ENCODE results near the gene ATG4B.
A peak's percentile ranks its signal among the peaks of the same experiment; 100 is the strongest.

ATG4B gene

DNA sequence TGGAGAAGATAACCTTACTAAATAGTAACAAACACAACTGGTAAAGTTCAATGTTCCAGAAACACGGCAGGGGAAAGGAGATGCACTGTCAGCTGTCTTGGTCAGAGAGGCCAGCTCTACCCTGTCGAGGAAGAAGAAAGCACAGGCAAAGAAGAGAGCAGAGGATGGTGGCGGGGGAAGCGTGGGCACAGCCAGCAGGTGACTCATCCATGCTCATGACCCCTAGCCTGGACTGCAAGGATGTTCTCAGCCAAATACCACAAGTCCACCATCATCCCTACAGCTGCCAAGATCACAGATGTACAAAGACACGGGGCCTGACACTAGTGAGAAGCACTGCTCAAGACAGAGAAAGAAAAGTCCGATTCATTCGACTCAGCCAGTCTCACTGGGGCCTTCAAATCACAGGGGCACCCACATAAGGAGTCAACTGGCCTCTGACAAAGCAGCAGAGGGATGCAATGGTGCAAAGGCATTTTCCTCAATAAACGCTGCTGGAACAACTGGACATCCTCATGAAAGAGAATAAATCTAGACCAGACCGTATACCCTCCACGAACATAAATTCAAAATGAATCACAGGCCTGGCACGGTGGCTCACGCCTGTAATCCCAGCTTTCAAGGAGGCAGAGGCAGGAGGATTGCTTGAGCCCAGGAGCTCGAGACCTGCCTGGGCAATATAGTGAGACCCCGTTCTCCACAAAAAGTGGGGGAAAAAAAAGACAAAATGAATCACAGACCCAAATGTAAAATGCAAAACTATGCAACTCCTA is 43.5 kb downstream of the ATG4B start:
- no peak for DNase-seq (ENCODE audit: low read depth in 2 of 3, low spot score in 1 of 3)

DNA sequence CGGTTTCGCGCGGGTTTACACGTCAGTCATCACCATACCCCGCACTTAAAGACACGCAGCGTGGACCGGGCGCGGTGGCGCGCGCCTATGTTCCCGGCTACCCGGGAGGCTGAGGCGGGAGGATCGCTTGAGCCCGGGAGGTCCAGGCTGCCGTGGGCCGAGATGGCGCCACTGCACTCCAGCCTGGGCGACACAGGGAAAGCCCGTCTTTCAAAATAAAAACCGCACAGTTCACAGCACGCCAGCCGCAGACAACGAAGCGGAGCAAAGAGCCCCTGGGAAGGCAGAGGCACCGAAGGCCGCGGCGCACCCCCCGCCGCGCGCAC is 48.8 kb downstream of the ATG4B start:
- DNase-seq (ENCODE audit: low read depth in 2 of 3, low spot score in 1 of 3): no peak

DNA sequence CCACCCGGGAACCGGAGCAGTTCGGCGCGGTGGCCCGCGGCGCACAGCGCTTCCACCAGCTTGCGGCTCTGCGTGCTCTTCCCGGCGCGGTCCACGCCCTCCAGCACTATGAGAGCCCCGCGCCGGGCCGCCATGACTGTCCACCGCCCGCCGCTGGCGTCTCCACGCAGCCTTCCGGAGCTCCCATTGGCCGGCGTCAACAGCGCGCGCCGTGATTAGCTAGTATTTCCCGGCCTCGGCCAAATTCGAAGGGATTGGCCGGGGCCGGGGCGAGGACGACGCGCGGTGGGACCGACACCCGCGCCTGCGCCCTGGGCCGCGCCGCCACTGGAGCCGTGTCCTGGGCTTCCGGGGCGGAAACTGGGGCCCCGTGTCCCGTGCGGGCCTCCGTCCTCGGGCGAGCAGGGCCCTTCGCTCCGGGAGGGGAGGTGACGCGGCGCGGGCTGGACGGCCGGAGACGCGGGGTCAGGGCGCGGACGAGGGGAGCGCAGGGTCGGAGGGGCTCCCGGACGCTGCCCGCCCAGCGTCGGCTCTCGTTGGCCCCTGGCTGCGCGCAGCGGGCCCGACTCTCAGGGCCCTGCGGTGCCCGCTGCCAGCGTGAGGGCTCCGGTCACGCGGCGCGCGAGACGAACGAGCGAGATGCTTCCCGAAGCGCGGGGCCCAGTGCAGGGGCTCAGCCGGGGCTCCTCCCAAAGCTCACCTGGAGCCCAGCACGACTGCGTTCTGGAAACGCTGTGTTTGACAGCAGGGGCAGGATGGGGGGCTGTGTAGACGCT is 49.3 kb downstream of the ATG4B start, which contains the start of gene DTYMK:
Gene DTYMK, minus strand, starts transcription at position 166 of the 776 bp plus-strand sequence. Its CDS starts 32 bp downstream, at position 134.
- DNase-seq (ENCODE audit: low read depth in 2 of 3, low spot score in 1 of 3): peak; percentile 88 to 94 (median 91)

DNA sequence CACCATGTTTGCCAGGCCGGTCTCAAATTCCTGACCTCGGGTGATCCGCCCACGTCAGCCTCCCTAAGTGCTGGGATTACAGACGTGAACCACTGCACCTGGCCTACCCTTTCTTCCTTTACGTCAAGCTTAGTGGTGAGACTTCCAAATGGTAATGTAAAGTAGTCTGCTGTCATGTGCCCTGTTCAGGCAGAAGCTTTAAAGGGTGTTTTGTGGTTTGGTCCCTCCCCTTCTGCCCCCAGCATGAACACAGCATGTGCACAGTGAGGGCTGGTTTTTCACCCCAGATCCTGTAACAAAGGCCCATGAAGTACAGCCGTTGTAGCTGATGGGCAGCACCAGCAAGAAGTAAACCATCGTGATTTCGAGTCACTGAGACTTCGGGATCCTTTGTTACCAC is 51.8 kb downstream of the ATG4B start:
- no peak for DNase-seq (ENCODE audit: low read depth in 2 of 3, low spot score in 1 of 3)

DNA sequence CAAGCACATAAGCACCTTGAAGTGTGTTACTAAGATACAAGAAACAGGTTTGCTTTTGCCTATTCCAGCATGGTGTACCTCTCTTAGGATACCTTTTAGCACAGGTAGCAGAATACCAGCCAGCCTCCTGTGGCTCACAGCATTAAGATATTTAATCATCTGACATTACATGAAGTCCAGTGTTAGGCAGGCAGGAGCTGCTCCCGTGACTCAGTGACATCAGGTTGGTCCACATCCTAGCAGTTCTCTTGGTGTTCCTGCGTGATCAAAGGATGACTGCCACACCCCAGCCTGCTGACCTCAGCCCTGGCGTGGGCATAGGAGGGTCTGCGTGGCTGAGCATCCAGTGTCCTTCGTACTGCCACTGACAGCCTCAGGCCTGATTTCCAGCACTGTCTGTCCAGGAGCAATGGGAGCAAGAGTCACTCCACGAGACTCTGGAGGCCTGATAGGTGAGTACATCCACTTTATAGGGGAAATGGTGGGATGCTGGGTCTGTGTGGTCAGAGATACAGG is 52.8 kb downstream of the ATG4B start:
- DNase-seq (ENCODE audit: low read depth in 2 of 3, low spot score in 1 of 3): no peak

DNA sequence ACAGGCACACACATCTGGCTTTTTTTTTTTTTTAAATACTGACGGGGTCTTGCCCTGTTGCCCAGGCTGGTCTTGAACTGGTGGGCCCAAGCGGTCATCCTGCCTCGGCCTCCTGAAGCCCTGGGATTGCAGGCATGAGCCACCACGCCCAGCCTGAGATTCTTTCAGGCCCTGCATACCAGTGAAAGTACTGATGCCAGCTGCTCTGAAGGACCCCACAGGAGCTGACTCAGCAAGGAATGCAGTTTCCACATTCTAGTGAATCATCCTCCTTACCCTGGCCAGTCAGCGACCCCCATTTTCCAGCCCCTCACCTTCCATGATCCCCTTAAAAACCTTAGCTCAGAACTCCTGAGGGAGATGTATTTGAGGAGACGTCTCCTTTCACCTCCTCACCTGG is 55.0 kb downstream of the ATG4B start:
- DNase-seq (ENCODE audit: low read depth in 2 of 3, low spot score in 1 of 3): no peak

DNA sequence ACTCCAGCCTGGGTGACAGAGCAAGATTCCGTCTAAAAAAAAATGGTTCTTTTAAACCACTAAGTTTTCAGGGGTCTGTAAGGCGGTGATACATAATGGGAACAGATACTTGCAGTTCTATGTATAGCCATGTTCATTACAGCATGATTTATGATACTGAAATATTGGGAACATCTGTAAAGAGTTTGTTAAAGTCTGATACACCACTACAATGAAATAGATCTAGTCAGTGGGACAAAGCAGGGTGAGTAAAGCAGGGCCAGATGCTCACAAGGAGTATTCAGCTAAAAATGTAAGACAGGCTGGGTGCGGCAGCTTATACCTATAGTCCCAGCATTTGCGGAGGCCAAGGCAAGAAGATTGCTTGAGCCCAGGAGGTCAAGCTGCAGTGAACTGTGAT is 58.2 kb downstream of the ATG4B start:
- DNase-seq (ENCODE audit: low read depth in 2 of 3, low spot score in 1 of 3): no peak

DNA sequence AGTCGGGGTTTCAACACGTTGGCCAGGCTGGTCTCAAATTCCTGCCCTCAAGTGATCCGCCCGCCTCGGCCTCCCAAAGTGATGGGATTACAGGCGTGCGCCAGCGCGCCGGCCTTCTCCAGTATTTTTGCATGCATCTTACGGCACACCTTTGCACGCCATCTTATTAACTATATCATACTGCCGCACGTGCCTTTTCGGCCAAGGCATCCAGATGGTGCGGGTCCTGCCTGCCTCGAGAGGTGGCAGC is 63.6 kb downstream of the ATG4B start:
- DNase-seq (ENCODE audit: low read depth in 2 of 3, low spot score in 1 of 3): no peak

DNA sequence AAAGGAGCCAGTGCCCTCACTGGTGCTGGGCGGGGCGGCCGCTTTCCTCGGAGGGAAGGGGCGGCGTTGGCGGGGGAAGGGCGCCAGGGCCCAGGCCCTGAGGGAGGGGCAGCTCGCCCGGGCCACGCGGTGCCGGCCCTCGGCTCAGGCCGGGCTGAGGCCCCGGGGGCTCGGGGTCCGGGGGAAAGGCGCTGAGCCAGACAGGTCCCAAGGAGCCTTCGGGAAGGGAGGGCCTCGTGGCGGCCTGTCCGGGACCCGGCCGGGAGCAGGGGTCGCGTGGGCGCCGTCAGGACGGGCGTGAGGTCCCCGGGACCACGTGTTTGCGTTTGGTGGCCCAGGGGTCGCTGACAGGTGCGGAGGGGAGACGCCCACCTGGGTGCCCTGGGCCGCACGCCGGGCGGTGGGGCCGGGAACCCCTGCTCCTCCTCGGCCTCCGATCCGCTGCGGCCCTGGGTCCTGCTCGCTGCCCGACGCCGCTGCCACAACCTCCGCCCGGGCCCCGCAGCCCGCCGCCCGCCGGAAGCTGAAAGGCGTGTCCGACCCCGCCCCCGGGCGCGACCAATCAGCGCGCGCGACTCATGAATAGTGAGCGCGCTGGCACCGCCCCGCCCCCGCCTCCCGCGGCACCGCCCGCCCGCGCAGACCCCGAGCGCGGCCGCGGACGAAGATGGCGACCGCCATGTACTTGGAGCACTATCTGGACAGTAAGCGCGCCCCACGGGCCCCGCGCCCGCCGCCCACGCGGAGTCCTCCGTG is 64.1 kb downstream of the ATG4B start, which contains the start of gene ING5:
Gene ING5, plus strand, starts transcription at position 641 of the 756 bp plus-strand sequence. Its CDS starts 27 bp downstream, at position 668.
- peak; percentile 92 to 97 (median 92) for DNase-seq (ENCODE audit: low read depth in 2 of 3, low spot score in 1 of 3)

DNA sequence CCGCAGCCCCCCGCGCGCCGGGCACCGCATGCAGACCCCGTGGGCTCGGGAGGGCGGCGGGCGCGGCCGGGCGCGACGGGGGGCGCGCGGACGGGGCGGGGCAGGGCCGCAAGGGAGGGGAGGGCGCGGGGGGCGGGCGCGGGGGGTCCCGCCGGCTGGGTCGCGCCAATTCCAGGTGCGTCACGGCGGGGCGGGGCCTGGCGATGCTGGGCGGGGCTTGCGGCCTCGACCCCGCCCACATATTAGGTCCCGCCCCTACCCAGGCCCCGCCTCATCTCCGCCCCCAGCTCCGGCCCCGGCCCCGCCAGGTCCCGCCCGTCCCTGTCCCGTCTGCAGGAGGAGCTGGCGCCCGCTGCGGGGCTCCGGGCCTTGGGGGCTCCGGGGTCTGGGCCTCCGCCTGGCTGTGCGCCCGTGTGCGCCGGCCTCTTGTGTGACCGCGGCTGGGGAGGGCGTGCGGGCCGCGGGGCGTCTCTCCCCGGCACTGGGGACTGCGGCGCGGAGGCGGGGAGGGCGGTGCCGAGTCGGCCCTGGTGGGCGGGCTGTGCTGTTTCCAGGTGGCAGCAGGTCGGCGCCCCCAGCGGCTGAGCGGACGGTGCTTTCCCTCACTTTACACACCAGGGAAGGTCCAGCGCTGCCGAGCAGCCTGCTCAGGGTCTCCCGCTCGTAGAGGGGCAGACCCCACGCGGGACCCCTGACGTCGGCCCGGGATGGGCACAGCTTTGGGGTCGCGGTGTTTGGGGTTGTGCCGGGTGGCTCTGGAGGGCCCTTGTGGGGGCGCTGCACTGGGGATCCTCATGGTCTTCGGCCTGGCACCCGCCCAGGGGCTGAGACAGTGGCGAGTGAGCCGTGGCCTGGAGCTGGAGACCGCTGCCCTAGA is 64.9 kb downstream of the ATG4B start:
- peak; percentile 77 to 85 (median 78) for DNase-seq (ENCODE audit: low read depth in 2 of 3, low spot score in 1 of 3)

DNA sequence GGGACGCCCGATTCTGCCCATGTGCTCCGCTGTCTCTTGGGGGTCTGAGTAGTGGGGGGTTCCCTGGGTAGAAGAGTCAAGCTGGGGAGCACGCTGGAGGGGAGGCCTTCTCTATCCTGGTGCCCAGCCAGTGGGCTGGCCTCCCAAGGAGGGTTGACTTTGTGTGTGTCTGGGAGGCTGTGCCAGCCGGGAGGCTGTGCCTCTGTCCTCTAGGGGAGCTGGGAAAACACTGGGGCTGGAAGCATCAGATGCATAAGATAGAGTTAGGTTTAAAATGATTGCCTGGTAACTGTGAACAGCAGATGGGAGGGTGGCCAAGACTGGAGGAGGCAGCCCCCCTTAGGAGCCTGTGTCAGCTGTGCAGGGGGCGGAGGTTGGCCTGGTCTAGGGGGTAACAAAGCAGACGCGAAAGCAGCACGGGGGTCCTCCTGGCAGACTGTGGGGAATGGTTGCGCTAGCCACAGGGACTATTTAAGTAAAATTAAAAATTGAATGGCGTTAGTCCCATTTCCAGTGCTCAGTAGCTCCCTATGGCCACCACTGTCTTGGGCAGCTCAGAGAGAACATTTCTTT is 65.6 kb downstream of the ATG4B start:
- DNase-seq (ENCODE audit: low read depth in 2 of 3, low spot score in 1 of 3): no peak

DNA sequence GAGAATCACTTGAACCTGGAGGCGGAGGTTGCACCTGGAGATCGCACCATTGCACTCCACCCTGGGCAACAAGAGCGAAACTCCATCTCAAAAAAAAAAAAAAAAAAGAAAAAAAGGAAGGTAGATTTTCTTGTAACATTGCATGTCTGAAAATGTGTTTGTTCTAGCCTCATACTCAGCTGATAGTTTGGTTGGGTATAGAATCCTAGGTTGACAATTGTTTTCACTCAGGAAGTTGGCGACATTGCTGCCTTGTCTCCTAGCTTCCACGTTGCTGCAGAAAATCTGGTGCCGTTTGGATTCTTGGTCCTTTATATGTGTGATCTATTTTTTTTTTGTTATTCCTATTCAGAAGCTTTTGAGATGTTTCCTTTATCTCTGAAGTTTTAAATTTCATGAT is 69.0 kb downstream of the ATG4B start:
- no peak for DNase-seq (ENCODE audit: low read depth in 2 of 3, low spot score in 1 of 3)

DNA sequence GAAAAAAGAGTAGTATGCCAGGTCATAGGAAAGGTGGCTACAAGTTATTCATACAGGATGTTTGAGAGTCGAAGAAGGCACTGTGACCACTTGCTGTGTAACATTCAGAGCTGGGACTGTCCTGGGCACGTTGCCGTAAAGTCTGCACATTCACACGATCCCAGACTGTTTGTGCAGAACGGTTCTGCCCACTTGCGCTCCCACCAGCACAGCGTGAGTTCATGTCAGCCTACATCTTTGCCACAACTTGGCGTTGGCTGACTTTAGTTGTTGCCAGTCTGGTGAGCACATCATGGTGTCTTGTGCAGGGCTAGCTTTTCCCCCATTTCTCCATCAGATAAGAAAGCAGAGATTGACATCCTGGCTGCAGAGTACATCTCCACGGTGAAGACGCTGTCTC is 71.4 kb downstream of the ATG4B start:
- DNase-seq (ENCODE audit: low read depth in 2 of 3, low spot score in 1 of 3): no peak

DNA sequence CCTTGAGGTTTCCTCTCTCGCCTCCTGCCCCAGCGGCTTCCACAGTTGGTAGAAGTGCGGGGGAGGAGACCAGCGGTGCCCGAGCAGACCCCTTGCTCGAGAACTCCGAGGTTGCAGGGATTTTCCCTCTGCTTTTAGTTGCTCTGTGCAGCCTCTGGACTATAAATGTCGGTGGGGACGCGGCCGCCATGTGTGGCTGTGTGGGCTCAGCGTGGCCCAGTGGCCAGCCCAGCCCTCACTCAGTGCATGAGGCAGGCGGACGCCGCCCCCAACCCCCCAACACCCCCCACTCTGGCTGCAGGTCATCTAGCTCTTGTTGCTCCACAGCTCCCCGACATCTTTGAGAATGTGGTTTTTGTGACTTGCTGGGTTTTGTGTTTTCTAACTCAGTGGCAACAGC is 81.6 kb downstream of the ATG4B start:
- no peak for DNase-seq (ENCODE audit: low read depth in 2 of 3, low spot score in 1 of 3)

DNA sequence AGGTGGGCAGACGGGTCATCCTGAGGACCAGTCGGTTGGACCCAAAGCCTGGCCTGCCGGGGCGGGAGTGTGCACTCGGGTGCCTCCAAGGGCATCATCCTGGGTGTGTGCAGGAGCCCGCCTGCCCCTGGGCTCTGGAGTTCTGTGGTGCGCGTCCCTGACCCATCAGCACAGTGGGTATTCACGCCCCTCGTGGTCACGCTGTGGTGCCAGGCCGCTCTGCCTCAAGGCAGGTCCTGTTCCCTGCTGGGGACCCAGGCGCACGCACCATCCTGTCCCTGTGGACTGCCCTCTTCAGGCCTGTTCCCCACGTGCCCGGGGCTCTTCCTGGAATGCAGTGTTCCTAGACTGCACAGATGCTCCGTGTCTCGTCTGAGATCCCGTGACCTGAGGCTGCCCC is 82.6 kb downstream of the ATG4B start:
- DNase-seq (ENCODE audit: low read depth in 2 of 3, low spot score in 1 of 3): no peak

DNA sequence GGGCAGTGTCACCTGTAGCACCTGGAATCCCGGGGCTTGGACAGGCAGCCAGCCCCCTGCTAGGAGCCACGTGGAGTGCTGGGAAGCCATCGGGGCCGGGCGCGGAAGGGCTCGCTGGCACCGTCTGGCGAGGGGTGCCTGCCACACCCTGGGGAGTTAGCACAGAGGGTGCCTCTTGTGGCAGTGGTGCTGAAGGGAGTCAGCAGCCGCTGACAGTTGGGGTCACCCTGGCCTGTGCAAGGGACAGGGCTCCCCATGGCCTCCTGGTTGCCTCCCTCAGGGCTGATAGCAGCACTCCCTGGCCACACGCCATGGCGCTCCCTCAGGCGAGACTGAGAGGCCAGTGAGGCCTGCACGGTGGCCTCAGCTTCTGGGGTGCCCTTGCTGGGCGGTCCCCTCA is 83.1 kb downstream of the ATG4B start:
- DNase-seq (ENCODE audit: low read depth in 2 of 3, low spot score in 1 of 3): no peak

DNA sequence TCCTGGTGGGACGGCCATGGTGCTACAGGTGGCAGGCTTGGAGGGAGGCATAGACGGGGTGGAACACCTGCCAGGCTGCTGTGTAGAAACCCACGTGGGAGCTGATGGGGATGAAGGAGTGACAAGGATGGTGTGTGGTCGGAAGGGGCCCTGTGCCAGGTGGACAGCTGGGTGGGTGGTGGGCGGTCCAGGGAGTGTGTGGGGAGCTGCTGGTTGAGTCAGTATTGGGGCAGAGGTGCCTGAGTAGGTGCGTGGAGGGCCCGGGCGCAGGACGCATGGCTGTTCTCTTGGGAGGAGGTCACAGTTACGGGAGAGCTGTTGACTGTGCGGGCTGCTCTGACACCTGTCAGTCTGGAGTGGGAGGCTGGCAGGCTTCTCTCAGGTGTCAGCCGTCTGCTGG is 84.4 kb downstream of the ATG4B start:
- DNase-seq (ENCODE audit: low read depth in 2 of 3, low spot score in 1 of 3): no peak

DNA sequence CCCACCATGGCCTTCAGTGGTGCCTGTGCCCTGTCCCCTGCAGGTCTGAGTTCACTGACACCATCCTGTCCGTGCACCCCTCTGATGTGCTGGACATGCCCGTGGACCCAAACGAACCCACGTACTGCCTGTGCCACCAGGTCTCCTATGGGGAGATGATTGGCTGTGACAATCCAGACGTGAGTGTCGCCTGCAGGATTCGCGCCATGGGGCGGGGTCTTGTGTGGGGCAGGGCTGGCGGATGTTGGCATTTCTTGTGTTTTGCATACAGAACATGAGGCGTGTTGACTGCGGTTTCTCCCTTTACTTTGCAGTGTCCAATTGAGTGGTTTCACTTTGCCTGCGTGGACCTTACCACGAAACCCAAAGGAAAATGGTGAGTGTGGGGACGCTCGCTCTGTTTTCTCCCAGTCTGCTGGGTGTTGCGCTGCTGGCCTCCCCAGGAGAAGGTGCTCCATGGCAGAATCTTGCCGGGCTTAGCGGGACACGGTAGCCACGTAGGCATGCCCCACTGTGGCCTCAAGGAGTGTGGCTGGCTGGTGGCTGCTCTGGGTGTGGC is 85.5 kb downstream of the ATG4B start:
- DNase-seq (ENCODE audit: low read depth in 2 of 3, low spot score in 1 of 3): no peak

All from stimulated activated CD4-positive, alpha-beta T cell treated with anti-CD3 and anti-CD28 coated beads, Interleukin-12 subunit alpha, Interleukin-12 subunit beta, amount 100 ng/mL, for 48 hours (primary cell).